ENCODE results near the gene TM4SF20.
"Not testable (repeated sequence)": the region's sequence is repeated elsewhere in the genome, so short reads cannot be mapped to it uniquely, and the experiment has no call there.

TM4SF20 gene

DNA sequence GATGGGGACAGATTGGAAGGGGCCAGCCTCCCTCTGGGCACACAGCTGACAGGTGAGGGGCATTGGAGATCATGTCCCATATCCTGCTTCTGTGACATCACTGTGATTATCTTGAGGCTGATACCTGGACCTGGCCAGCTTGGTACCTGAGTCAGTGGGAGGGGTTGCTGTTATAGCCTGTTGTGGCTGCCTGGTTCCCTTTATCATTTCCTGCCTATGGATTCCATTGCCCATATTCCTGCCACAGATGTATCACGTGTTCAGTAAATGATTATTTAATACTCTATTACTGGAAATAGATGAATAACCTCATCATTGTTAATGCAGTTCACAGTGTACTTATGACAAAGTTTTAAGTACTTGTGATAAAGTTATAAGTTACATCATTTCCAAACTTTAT lies 16.4 kb upstream of the TM4SF20 start:
- H3K9ac ChIP-seq (ENCODE audit: low read length in 2 of 2), result no peak overlapping the region
- H3K36me3 ChIP-seq (ENCODE audit: control insufficient read depth in 2 of 2, insufficient read depth in 2 of 2, low read length in 2 of 2), result no peaks in the 10 kb centered on the region
- H3K27me3 ChIP-seq (ENCODE audit: control insufficient read depth in 1 of 2, insufficient read depth in 2 of 2, low read length in 2 of 2), result no peaks in the 10 kb centered on the region
- H3K4me3 ChIP-seq (ENCODE audit: low read length in 2 of 2), result no peak overlapping the region
- H3K9me3 ChIP-seq (ENCODE audit: control insufficient read depth in 2 of 2, low read length in 2 of 2), result no peaks in the 10 kb centered on the region
- no peak overlapping the region for H3K27ac ChIP-seq (ENCODE audit: low read length)
- H3K4me1 ChIP-seq (ENCODE audit: control insufficient read depth, insufficient read depth, low read length), result peaks cover 2% of the 10 kb centered on the region

- Histone ChIP-seq H3K9ac (ENCODE audit: low read length in 2 of 2) (no peak overlapping the region), H3K27ac (ENCODE audit: low read length) (no peak overlapping the region), H3K36me3 (ENCODE audit: control insufficient read depth in 2 of 2, insufficient read depth in 2 of 2, low read length in 2 of 2) (no peaks in the 10 kb centered on the region), H3K9me3 (ENCODE audit: control insufficient read depth in 2 of 2, low read length in 2 of 2) (no peaks in the 10 kb centered on the region), H3K27me3 (ENCODE audit: control insufficient read depth in 1 of 2, insufficient read depth in 2 of 2, low read length in 2 of 2) (no peaks in the 10 kb centered on the region), H3K4me3 (ENCODE audit: low read length in 2 of 2) (no peak overlapping the region), H3K4me1 (ENCODE audit: control insufficient read depth, insufficient read depth, low read length) (peaks cover 2% of the 10 kb centered on the region)
Observed at GRCh38 chr2:227394401-227394800, 15.3 kb upstream of the TM4SF20 start.

GRCh38 chr2:227390468-227391256 lies 11.6 kb upstream of the TM4SF20 start:
- Histone ChIP-seq H3K4me1 (ENCODE audit: control insufficient read depth, insufficient read depth, low read length) (peaks cover 2% of the 10 kb centered on the region), H3K27me3 (ENCODE audit: control insufficient read depth in 1 of 2, insufficient read depth in 2 of 2, low read length in 2 of 2) (no peaks in the 10 kb centered on the region), H3K27ac (ENCODE audit: low read length) (no peak overlapping the region), H3K36me3 (ENCODE audit: control insufficient read depth in 2 of 2, insufficient read depth in 2 of 2, low read length in 2 of 2) (no peaks in the 10 kb centered on the region), H3K9me3 (ENCODE audit: control insufficient read depth in 2 of 2, low read length in 2 of 2) (peaks cover 0 to 3% of the 10 kb centered on the region in 2 donors), H3K9ac (ENCODE audit: low read length in 2 of 2) (no peak overlapping the region), H3K4me3 (ENCODE audit: low read length in 2 of 2) (no peak overlapping the region)

DNA sequence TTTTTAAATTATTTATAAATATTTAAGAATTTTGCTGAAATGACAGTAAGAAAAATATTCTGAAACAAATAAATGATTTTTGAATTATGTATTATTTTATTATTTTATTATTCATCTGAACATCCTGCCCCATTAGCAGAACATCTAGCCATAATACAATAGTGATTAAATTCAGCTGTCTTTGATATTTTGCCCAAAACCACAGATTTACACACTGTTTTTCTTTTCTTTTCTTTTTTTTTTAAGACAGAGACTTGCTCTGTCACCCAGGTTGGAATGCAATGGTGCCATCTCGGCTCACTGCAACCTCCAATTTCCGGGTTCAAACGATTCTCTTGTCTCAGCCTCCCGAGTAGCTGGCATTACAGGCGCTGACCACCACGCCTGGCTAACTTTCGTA lies 10.6 kb upstream of the TM4SF20 start:
- Histone ChIP-seq H3K36me3 (ENCODE audit: control insufficient read depth in 2 of 2, insufficient read depth in 2 of 2, low read length in 2 of 2) (no peaks in the 10 kb centered on the region), H3K4me3 (ENCODE audit: low read length in 2 of 2) (no peak overlapping the region), H3K4me1 (ENCODE audit: control insufficient read depth, insufficient read depth, low read length) (peaks cover 2% of the 10 kb centered on the region), H3K9me3 (ENCODE audit: control insufficient read depth in 2 of 2, low read length in 2 of 2) (peaks cover 0 to 3% of the 10 kb centered on the region in 2 donors), H3K9ac (ENCODE audit: low read length in 2 of 2) (no peak overlapping the region), H3K27ac (ENCODE audit: low read length) (no peak overlapping the region), H3K27me3 (ENCODE audit: control insufficient read depth in 1 of 2, insufficient read depth in 2 of 2, low read length in 2 of 2) (no peaks in the 10 kb centered on the region)

GRCh38 chr2:227389231-227389630 lies 10.1 kb upstream of the TM4SF20 start:
- peaks cover 0 to 3% of the 10 kb centered on the region in 2 donors for H3K9me3 ChIP-seq (ENCODE audit: control insufficient read depth in 2 of 2, low read length in 2 of 2)
- H3K27ac ChIP-seq (ENCODE audit: low read length), result no peak overlapping the region
- no peak overlapping the region for H3K4me3 ChIP-seq (ENCODE audit: low read length in 2 of 2)
- H3K9ac ChIP-seq (ENCODE audit: low read length in 2 of 2), result no peak overlapping the region
- no peaks in the 10 kb centered on the region for H3K27me3 ChIP-seq (ENCODE audit: control insufficient read depth in 1 of 2, insufficient read depth in 2 of 2, low read length in 2 of 2)
- H3K36me3 ChIP-seq (ENCODE audit: control insufficient read depth in 2 of 2, insufficient read depth in 2 of 2, low read length in 2 of 2), result no peaks in the 10 kb centered on the region
- no peaks in the 10 kb centered on the region for H3K4me1 ChIP-seq (ENCODE audit: control insufficient read depth, insufficient read depth, low read length)

DNA sequence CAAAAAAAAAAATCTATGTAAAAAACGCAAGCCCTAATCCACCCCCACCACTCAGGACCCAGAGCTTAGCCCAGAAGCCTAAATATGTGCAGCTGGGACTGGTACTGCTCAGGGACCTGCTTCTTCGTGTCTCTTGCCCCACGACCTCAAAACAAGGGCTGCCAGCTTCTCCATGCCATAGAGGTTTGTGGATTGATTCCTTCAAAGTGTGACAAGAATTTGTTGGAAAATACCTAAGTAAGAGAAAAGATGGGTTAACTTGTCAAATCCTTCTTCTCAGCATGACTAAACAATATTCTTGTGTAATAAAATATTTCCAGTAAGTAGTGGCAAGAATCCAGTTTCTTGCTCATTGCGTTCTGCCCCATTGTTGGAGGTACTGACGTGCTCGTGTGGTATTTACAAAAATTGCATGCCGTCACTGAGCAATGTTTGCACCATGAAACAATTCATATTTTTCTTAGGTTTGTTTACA lies 9.5 kb upstream of the TM4SF20 start:
- Histone ChIP-seq H3K4me1 (ENCODE audit: control insufficient read depth, insufficient read depth, low read length) (no peaks in the 10 kb centered on the region), H3K9me3 (ENCODE audit: control insufficient read depth in 2 of 2, low read length in 2 of 2) (peaks cover 0 to 3% of the 10 kb centered on the region in 2 donors), H3K27ac (ENCODE audit: low read length) (no peak overlapping the region)

GRCh38 chr2:227387583-227387982 lies 8.5 kb upstream of the TM4SF20 start, which contains the start of gene SCYGR1:
TSS of gene SCYGR1 (minus strand) at chr2:227387949. CDS start at chr2:227387949, 0 bp downstream.
- H3K4me3 ChIP-seq (ENCODE audit: low read length in 2 of 2); H3K27me3 ChIP-seq (ENCODE audit: control insufficient read depth in 1 of 2, insufficient read depth in 2 of 2, low read length in 2 of 2); H3K9me3 ChIP-seq (ENCODE audit: control insufficient read depth in 2 of 2, low read length in 2 of 2); H3K9ac ChIP-seq (ENCODE audit: low read length in 2 of 2); H3K27ac ChIP-seq (ENCODE audit: low read length); H3K36me3 ChIP-seq (ENCODE audit: control insufficient read depth in 2 of 2, insufficient read depth in 2 of 2, low read length in 2 of 2); H3K4me1 ChIP-seq (ENCODE audit: control insufficient read depth, insufficient read depth, low read length): not testable (repeated sequence)

More for the DNA sequence above, 9.5 kb upstream of the TM4SF20 start:
- no peaks in the 10 kb centered on the region for H3K36me3 ChIP-seq (ENCODE audit: control insufficient read depth in 2 of 2, insufficient read depth in 2 of 2, low read length in 2 of 2)
- H3K9ac ChIP-seq (ENCODE audit: low read length in 2 of 2), result no peak overlapping the region
- no peak overlapping the region for H3K4me3 ChIP-seq (ENCODE audit: low read length in 2 of 2)
- no peaks in the 10 kb centered on the region for H3K27me3 ChIP-seq (ENCODE audit: control insufficient read depth in 1 of 2, insufficient read depth in 2 of 2, low read length in 2 of 2)

DNA sequence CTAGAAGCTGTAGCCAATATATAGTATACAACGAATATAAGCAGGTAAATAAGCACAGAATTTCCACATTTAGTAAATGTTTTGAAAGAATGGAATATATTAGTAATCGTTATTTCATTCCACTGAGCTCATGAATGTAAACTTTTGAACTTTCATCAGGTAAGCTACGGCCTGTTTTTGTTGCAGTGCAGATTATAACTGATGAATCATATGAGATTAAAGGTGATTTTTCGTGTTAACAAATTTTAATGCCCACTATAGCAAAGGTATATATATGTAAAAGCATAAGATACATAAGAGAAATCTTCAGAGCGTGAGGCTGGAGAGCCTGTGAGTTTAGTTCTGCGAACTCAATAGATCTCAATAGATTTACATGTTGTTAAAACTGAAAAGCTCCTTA lies 7.5 kb upstream of the TM4SF20 start:
- H3K27ac ChIP-seq (ENCODE audit: low read length), result no peak overlapping the region
- H3K27me3 ChIP-seq (ENCODE audit: control insufficient read depth in 1 of 2, insufficient read depth in 2 of 2, low read length in 2 of 2), result no peaks in the 10 kb centered on the region
- H3K4me1 ChIP-seq (ENCODE audit: control insufficient read depth, insufficient read depth, low read length), result no peaks in the 10 kb centered on the region
- H3K36me3 ChIP-seq (ENCODE audit: control insufficient read depth in 2 of 2, insufficient read depth in 2 of 2, low read length in 2 of 2), result no peaks in the 10 kb centered on the region
- H3K9me3 ChIP-seq (ENCODE audit: control insufficient read depth in 2 of 2, low read length in 2 of 2), result peaks cover 0 to 3% of the 10 kb centered on the region in 2 donors
- no peak overlapping the region for H3K4me3 ChIP-seq (ENCODE audit: low read length in 2 of 2)
- no peak overlapping the region for H3K9ac ChIP-seq (ENCODE audit: low read length in 2 of 2)

DNA sequence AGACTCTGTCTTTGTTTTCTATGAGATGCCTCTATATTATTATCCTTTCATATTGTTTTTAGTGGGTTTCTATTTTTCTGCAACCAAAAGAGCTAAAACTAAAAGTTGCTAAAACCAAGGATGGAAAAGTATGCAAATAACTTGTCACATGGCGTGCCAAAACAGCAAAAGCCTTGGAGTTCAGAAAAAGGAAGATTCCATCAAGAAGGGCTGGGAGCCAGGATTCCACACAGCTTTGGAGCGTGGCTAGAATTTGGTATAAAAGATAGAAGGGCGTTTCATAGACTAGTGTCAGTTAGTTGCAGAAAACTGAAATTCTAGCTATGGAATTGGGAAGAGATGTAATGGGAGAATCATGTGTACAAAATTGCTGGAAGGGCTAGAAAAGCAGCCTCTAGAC lies 4.6 kb upstream of the TM4SF20 start:
- no peak overlapping the region for H3K9ac ChIP-seq (ENCODE audit: low read length in 2 of 2)
- H3K4me3 ChIP-seq (ENCODE audit: low read length in 2 of 2), result no peak overlapping the region
- no peaks in the 10 kb centered on the region for H3K36me3 ChIP-seq (ENCODE audit: control insufficient read depth in 2 of 2, insufficient read depth in 2 of 2, low read length in 2 of 2)
- no peaks in the 10 kb centered on the region for H3K4me1 ChIP-seq (ENCODE audit: control insufficient read depth, insufficient read depth, low read length)
- no peaks in the 10 kb centered on the region for H3K27me3 ChIP-seq (ENCODE audit: control insufficient read depth in 1 of 2, insufficient read depth in 2 of 2, low read length in 2 of 2)
- H3K27ac ChIP-seq (ENCODE audit: low read length), result no peak overlapping the region
- H3K9me3 ChIP-seq (ENCODE audit: control insufficient read depth in 2 of 2, low read length in 2 of 2), result peaks cover 0 to 3% of the 10 kb centered on the region in 2 donors

- not testable (repeated sequence) for H3K9me3 ChIP-seq (ENCODE audit: control insufficient read depth in 2 of 2, low read length in 2 of 2); H3K27ac ChIP-seq (ENCODE audit: low read length); H3K27me3 ChIP-seq (ENCODE audit: control insufficient read depth in 1 of 2, insufficient read depth in 2 of 2, low read length in 2 of 2); H3K36me3 ChIP-seq (ENCODE audit: control insufficient read depth in 2 of 2, insufficient read depth in 2 of 2, low read length in 2 of 2); H3K9ac ChIP-seq (ENCODE audit: low read length in 2 of 2); H3K4me3 ChIP-seq (ENCODE audit: low read length in 2 of 2); H3K4me1 ChIP-seq (ENCODE audit: control insufficient read depth, insufficient read depth, low read length)
Observed at GRCh38 chr2:227382241-227382835, 3.2 kb upstream of the TM4SF20 start.

- no peak overlapping the region for H3K4me3 ChIP-seq (ENCODE audit: low read length in 2 of 2)
- H3K36me3 ChIP-seq (ENCODE audit: control insufficient read depth in 2 of 2, insufficient read depth in 2 of 2, low read length in 2 of 2), result no peaks in the 10 kb centered on the region
- no peak overlapping the region for H3K9ac ChIP-seq (ENCODE audit: low read length in 2 of 2)
- no peaks in the 10 kb centered on the region for H3K27me3 ChIP-seq (ENCODE audit: control insufficient read depth in 1 of 2, insufficient read depth in 2 of 2, low read length in 2 of 2)
- H3K27ac ChIP-seq (ENCODE audit: low read length), result no peak overlapping the region
- no peaks in the 10 kb centered on the region for H3K4me1 ChIP-seq (ENCODE audit: control insufficient read depth, insufficient read depth, low read length)
- no peaks in the 10 kb centered on the region for H3K9me3 ChIP-seq (ENCODE audit: control insufficient read depth in 2 of 2, low read length in 2 of 2)
Observed at GRCh38 chr2:227378371-227378782, 729 bp downstream of the TM4SF20 start.

All from stomach smooth muscle (tissue), 2 donors.